ENCODE results near the gene PLAC1.

DNA sequence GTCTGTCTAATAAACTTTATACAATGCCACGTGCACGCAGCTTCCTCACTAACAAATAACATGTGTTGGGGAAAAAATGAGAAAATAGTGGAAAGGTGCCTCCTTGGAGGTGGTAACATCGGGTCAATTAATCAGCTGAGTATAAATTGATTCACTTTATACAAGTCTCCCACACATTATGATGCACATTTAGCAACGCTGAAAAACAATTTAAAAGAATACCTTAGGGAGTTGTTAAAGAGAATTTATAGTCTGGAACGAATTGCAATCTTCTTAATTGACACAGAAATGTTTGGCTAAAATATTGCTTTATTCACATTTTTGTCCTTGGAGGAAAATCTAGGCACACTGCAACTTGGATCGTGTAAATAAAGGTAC, 114.1 kb downstream of the PLAC1 start:
- TF ChIP-seq, protein P1, sequence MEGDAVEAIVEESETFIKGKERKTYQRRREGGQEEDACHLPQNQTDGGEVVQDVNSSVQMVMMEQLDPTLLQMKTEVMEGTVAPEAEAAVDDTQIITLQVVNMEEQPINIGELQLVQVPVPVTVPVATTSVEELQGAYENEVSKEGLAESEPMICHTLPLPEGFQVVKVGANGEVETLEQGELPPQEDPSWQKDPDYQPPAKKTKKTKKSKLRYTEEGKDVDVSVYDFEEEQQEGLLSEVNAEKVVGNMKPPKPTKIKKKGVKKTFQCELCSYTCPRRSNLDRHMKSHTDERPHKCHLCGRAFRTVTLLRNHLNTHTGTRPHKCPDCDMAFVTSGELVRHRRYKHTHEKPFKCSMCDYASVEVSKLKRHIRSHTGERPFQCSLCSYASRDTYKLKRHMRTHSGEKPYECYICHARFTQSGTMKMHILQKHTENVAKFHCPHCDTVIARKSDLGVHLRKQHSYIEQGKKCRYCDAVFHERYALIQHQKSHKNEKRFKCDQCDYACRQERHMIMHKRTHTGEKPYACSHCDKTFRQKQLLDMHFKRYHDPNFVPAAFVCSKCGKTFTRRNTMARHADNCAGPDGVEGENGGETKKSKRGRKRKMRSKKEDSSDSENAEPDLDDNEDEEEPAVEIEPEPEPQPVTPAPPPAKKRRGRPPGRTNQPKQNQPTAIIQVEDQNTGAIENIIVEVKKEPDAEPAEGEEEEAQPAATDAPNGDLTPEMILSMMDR (IDR thresholded peaks at IDR 0.05; ENCODE audit: low read depth, low read length, poor library complexity, severe bottlenecking) = no peak
- TF ChIP-seq EZH2phosphoT487 (IDR thresholded peaks at IDR 0.05; ENCODE audit: borderline replicate concordance, low read length) = no peak
